ENCODE measurements around the gene KCNMB1.

The KCNMB1 gene

DNA sequence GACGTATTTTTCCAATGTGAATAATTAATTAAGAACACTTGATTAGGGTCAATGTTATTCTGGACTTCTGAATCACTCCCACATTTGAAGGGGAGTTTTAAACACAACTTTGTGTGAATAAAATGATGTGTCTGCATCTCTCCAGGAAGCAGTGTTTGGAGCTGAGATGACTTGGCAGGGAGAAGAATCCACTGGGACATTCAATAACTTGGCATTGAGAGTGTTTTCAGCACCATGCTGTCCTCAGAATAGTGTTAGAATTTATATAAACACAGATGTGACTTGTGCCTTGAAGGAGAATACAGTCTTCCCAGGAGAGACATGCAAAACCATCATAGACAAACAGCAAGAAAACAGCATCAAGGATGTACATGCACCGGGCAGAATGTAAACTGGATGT, 32.7 kb upstream of the KCNMB1 start:
- H3K9me3 ChIP-seq (replicated peaks in 1 of 2; ENCODE audit: control insufficient read depth in 2 of 2, insufficient read depth in 1 of 2, low read depth in 1 of 2, low read length in 2 of 2), result peaks cover 0 to 2% of the 10 kb centered on the region in 2 donors
- no peak overlapping the region for H2BK5ac ChIP-seq (ENCODE audit: low read length)
- H3K79me1 ChIP-seq (ENCODE audit: low read depth, low read length), result no peaks in the 10 kb centered on the region
- no peak overlapping the region for H2AFZ ChIP-seq (ENCODE audit: low read length)
- H3K9ac ChIP-seq (ENCODE audit: low read depth, low read length, poor library complexity), result no peak overlapping the region
- no peaks in the 10 kb centered on the region for H3K36me3 ChIP-seq (replicated peaks in 1 of 2; ENCODE audit: control insufficient read depth in 2 of 2, insufficient read depth in 2 of 2, low read length in 2 of 2)
- peaks cover 0 to 3% of the 10 kb centered on the region in 2 donors for H3K4me1 ChIP-seq (ENCODE audit: control insufficient read depth in 2 of 2, insufficient read depth in 1 of 2, low read depth in 1 of 2, low read length in 2 of 2)
- DNase-seq (ENCODE audit: low spot score), result no peak
- no peak overlapping the region for H4K8ac ChIP-seq (ENCODE audit: low read depth, low read length)
- H3K27ac ChIP-seq (replicated peaks; ENCODE audit: low read length), result no peak overlapping the region
- H3K27me3 ChIP-seq (ENCODE audit: control insufficient read depth in 3 of 3, insufficient read depth in 3 of 3, low read depth in 1 of 3, low read length in 3 of 3), result peaks cover 0 to 4% (median 0%) of the 10 kb centered on the region in 3 experiments
- H3K4me3 ChIP-seq (ENCODE audit: low read length in 2 of 2), result no peak overlapping the region
- H2BK12ac ChIP-seq (ENCODE audit: low read length), result no peak overlapping the region
- no peak overlapping the region for H2BK120ac ChIP-seq (ENCODE audit: low read depth, low read length)
- H3K4me2 ChIP-seq (ENCODE audit: insufficient read depth, low read length, poor library complexity, severe bottlenecking), result no peak overlapping the region
- H4K91ac ChIP-seq (ENCODE audit: low read depth, low read length, poor library complexity), result no peak overlapping the region
- no peak overlapping the region for H3K18ac ChIP-seq (ENCODE audit: low read length)
- H3K23ac ChIP-seq (ENCODE audit: low read depth, low read length, poor library complexity), result no peak overlapping the region
- H2BK15ac ChIP-seq (ENCODE audit: low read length), result no peak overlapping the region
- no peak overlapping the region for H3K14ac ChIP-seq (ENCODE audit: low read length)
- H3K4ac ChIP-seq (ENCODE audit: low read length), result no peak overlapping the region
- no peak overlapping the region for H2AK5ac ChIP-seq (ENCODE audit: low read depth, low read length)
- no CpG with 5 or more reads among the region's 2 CpGs for WGBS, 2 donors (ENCODE audit: extremely low coverage in 2 of 2, insufficient read length in 2 of 2, insufficient replicate concordance in 1 of 2)

- Histone ChIP-seq H3K18ac (ENCODE audit: low read length) (no peak overlapping the region), H3K79me1 (ENCODE audit: low read depth, low read length) (no peaks in the 10 kb centered on the region), H3K27me3 (ENCODE audit: control insufficient read depth in 3 of 3, insufficient read depth in 3 of 3, low read depth in 1 of 3, low read length in 3 of 3) (peaks cover 0 to 4% (median 0%) of the 10 kb centered on the region in 3 experiments), H2AK5ac (ENCODE audit: low read depth, low read length) (no peak overlapping the region), H4K91ac (ENCODE audit: low read depth, low read length, poor library complexity) (no peak overlapping the region), H3K36me3 (replicated peaks in 1 of 2; ENCODE audit: control insufficient read depth in 2 of 2, insufficient read depth in 2 of 2, low read length in 2 of 2) (no peaks in the 10 kb centered on the region), H3K4me3 (ENCODE audit: low read length in 2 of 2) (no peak overlapping the region), H3K4ac (ENCODE audit: low read length) (no peak overlapping the region), H3K14ac (ENCODE audit: low read length) (no peak overlapping the region), H3K23ac (ENCODE audit: low read depth, low read length, poor library complexity) (no peak overlapping the region), H2AFZ (ENCODE audit: low read length) (no peak overlapping the region), H3K9ac (ENCODE audit: low read depth, low read length, poor library complexity) (no peak overlapping the region), H2BK120ac (ENCODE audit: low read depth, low read length) (no peak overlapping the region), H3K9me3 (replicated peaks in 1 of 2; ENCODE audit: control insufficient read depth in 2 of 2, insufficient read depth in 1 of 2, low read depth in 1 of 2, low read length in 2 of 2) (peaks cover 0 to 2% of the 10 kb centered on the region in 2 donors), H3K4me1 (ENCODE audit: control insufficient read depth in 2 of 2, insufficient read depth in 1 of 2, low read depth in 1 of 2, low read length in 2 of 2) (peaks cover 0 to 3% of the 10 kb centered on the region in 2 donors), H2BK15ac (ENCODE audit: low read length) (no peak overlapping the region), H2BK5ac (ENCODE audit: low read length) (no peak overlapping the region), H2BK12ac (ENCODE audit: low read length) (no peak overlapping the region), H4K8ac (ENCODE audit: low read depth, low read length) (no peak overlapping the region), H3K27ac (replicated peaks; ENCODE audit: low read length) (no peak overlapping the region), H3K4me2 (ENCODE audit: insufficient read depth, low read length, poor library complexity, severe bottlenecking) (no peak overlapping the region)
- peak; percentile 78 for DNase-seq (ENCODE audit: low spot score)
- no CpG with 5 or more reads among the region's 9 CpGs for whole genome bisulfite sequencing, 2 donors (ENCODE audit: extremely low coverage in 2 of 2, insufficient read length in 2 of 2, insufficient replicate concordance in 1 of 2)
These were observed 31.7 kb upstream of the KCNMB1 start for GRCh38 chr5:170420806-170421412.

- no peak overlapping the region for H3K4ac ChIP-seq (ENCODE audit: low read length)
- WGBS, 2 donors (ENCODE audit: extremely low coverage in 2 of 2, insufficient read length in 2 of 2, insufficient replicate concordance in 1 of 2), result no CpG with 5 or more reads among the region's 6 CpGs
These were observed 30.5 kb upstream of the KCNMB1 start for GRCh38 chr5:170419643-170420042.

GRCh38 chr5:170418736-170419135, 29.6 kb upstream of the KCNMB1 start:
- no peak overlapping the region for H3K4me3 ChIP-seq (ENCODE audit: low read length in 2 of 2)
- no peak overlapping the region for H3K9ac ChIP-seq (ENCODE audit: low read depth, low read length, poor library complexity)
- no peak overlapping the region for H4K8ac ChIP-seq (ENCODE audit: low read depth, low read length)
- H3K14ac ChIP-seq (ENCODE audit: low read length), result no peak overlapping the region
- H2BK120ac ChIP-seq (ENCODE audit: low read depth, low read length), result no peak overlapping the region
- H3K9me3 ChIP-seq (replicated peaks in 1 of 2; ENCODE audit: control insufficient read depth in 2 of 2, insufficient read depth in 1 of 2, low read depth in 1 of 2, low read length in 2 of 2), result peaks cover 0 to 2% of the 10 kb centered on the region in 2 donors
- H3K27ac ChIP-seq (replicated peaks; ENCODE audit: low read length), result no peak overlapping the region
- peaks cover 0 to 4% (median 0%) of the 10 kb centered on the region in 3 experiments for H3K27me3 ChIP-seq (ENCODE audit: control insufficient read depth in 3 of 3, insufficient read depth in 3 of 3, low read depth in 1 of 3, low read length in 3 of 3)
- no peak overlapping the region for H2AFZ ChIP-seq (ENCODE audit: low read length)
- H3K4ac ChIP-seq (ENCODE audit: low read length), result no peak overlapping the region
- DNase-seq (ENCODE audit: low spot score), result no peak
- H2AK5ac ChIP-seq (ENCODE audit: low read depth, low read length), result no peak overlapping the region
- H2BK15ac ChIP-seq (ENCODE audit: low read length), result no peak overlapping the region
- peak overlapping the region; percentile 85 for H2BK12ac ChIP-seq (ENCODE audit: low read length)
- no peak overlapping the region for H4K91ac ChIP-seq (ENCODE audit: low read depth, low read length, poor library complexity)
- no peaks in the 10 kb centered on the region for H3K79me1 ChIP-seq (ENCODE audit: low read depth, low read length)
- H3K18ac ChIP-seq (ENCODE audit: low read length), result no peak overlapping the region
- no CpG with 5 or more reads among the region's 8 CpGs for WGBS, 2 donors (ENCODE audit: extremely low coverage in 2 of 2, insufficient read length in 2 of 2, insufficient replicate concordance in 1 of 2)
- no peak overlapping the region for H3K23ac ChIP-seq (ENCODE audit: low read depth, low read length, poor library complexity)
- H3K36me3 ChIP-seq (replicated peaks in 1 of 2; ENCODE audit: control insufficient read depth in 2 of 2, insufficient read depth in 2 of 2, low read length in 2 of 2), result no peaks in the 10 kb centered on the region
- H3K4me1 ChIP-seq (ENCODE audit: control insufficient read depth in 2 of 2, insufficient read depth in 1 of 2, low read depth in 1 of 2, low read length in 2 of 2), result peaks cover 0 to 3% of the 10 kb centered on the region in 2 donors
- no peak overlapping the region for H2BK5ac ChIP-seq (ENCODE audit: low read length)
- no peak overlapping the region for H3K4me2 ChIP-seq (ENCODE audit: insufficient read depth, low read length, poor library complexity, severe bottlenecking)

More at GRCh38 chr5:170419643-170420042, 30.5 kb upstream of the KCNMB1 start:
- Histone ChIP-seq H3K14ac (ENCODE audit: low read length) (no peak overlapping the region), H2BK5ac (ENCODE audit: low read length) (no peak overlapping the region), H3K36me3 (replicated peaks in 1 of 2; ENCODE audit: control insufficient read depth in 2 of 2, insufficient read depth in 2 of 2, low read length in 2 of 2) (no peaks in the 10 kb centered on the region), H2BK120ac (ENCODE audit: low read depth, low read length) (no peak overlapping the region), H3K27me3 (ENCODE audit: control insufficient read depth in 3 of 3, insufficient read depth in 3 of 3, low read depth in 1 of 3, low read length in 3 of 3) (peaks cover 0 to 4% (median 0%) of the 10 kb centered on the region in 3 experiments), H3K18ac (ENCODE audit: low read length) (no peak overlapping the region), H4K8ac (ENCODE audit: low read depth, low read length) (no peak overlapping the region), H3K23ac (ENCODE audit: low read depth, low read length, poor library complexity) (no peak overlapping the region), H3K79me1 (ENCODE audit: low read depth, low read length) (no peaks in the 10 kb centered on the region), H3K27ac (replicated peaks; ENCODE audit: low read length) (no peak overlapping the region), H3K9ac (ENCODE audit: low read depth, low read length, poor library complexity) (no peak overlapping the region), H2AK5ac (ENCODE audit: low read depth, low read length) (peak overlapping the region; percentile 29), H3K4me2 (ENCODE audit: insufficient read depth, low read length, poor library complexity, severe bottlenecking) (no peak overlapping the region), H2BK15ac (ENCODE audit: low read length) (peak overlapping the region; percentile 34), H4K91ac (ENCODE audit: low read depth, low read length, poor library complexity) (no peak overlapping the region), H2BK12ac (ENCODE audit: low read length) (no peak overlapping the region), H3K4me1 (ENCODE audit: control insufficient read depth in 2 of 2, insufficient read depth in 1 of 2, low read depth in 1 of 2, low read length in 2 of 2) (peaks cover 0 to 3% of the 10 kb centered on the region in 2 donors), H3K9me3 (replicated peaks in 1 of 2; ENCODE audit: control insufficient read depth in 2 of 2, insufficient read depth in 1 of 2, low read depth in 1 of 2, low read length in 2 of 2) (peaks cover 0 to 2% of the 10 kb centered on the region in 2 donors), H3K4me3 (ENCODE audit: low read length in 2 of 2) (no peak overlapping the region), H2AFZ (ENCODE audit: low read length) (no peak overlapping the region)
- no peak for DNase-seq (ENCODE audit: low spot score)
